Fibroblast of pulmonary artery (primary cell): ENCODE results near the gene SLC18B1.

ENCODE experiments used
- DNase-seq: peaks from one replicate; pipeline ENCODE4 v3.0.0-alpha.2; 2010; ENCODE audit warnings: low read depth
- H3K4me3 ChIP-seq: replicated peaks from 2 replicates; pipeline ENCODE4 v1.5.1; 2011; ENCODE audit warnings: low read depth, mild to moderate bottlenecking, control low read depth, low read length, moderate library complexity
- TF ChIP-seq, protein P1 (sequence below): IDR thresholded peaks from 2 replicates; pipeline ENCODE4 v1.5.1; 2011; ENCODE audit warnings: mild to moderate bottlenecking, control low read depth, low read length, inconsistent platforms; ENCODE audit errors: missing control alignments

The SLC18B1 gene

DNA sequence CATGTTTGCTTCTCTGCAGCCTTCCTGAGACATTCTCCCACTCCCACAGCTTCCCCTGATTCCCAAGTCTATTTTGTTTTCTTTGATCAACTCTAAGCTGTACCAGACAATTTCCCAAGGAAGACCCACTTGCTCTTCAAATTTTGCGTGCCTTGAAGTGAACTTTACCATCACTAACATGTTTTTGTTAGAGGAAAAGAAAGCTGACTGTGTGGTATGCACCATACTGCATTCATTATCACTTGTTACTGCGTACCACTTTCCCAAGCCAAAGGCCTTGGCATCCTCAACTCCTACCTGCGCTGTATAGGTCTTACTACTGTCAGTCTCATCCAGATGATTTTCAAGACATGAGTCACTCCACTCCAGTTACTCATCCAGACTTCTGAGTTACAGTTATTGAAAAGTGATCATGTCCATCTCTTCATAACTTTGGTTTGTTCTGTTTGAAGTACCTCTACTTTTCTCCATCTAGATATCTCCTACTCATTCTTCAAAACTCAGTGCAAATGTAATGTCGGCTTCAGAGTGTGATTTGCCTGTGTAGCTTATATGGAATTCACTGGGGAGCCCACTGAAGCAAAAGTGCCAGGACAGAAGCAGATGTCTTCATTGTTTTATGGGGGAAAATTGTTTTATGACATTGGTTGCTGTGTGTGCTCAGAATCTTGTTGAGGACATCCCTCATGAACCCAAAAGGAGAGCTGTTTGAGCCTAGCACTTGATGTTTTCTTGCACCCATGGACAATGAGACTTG, 21.1 kb upstream of the SLC18B1 start:
- TF ChIP-seq, protein P1, sequence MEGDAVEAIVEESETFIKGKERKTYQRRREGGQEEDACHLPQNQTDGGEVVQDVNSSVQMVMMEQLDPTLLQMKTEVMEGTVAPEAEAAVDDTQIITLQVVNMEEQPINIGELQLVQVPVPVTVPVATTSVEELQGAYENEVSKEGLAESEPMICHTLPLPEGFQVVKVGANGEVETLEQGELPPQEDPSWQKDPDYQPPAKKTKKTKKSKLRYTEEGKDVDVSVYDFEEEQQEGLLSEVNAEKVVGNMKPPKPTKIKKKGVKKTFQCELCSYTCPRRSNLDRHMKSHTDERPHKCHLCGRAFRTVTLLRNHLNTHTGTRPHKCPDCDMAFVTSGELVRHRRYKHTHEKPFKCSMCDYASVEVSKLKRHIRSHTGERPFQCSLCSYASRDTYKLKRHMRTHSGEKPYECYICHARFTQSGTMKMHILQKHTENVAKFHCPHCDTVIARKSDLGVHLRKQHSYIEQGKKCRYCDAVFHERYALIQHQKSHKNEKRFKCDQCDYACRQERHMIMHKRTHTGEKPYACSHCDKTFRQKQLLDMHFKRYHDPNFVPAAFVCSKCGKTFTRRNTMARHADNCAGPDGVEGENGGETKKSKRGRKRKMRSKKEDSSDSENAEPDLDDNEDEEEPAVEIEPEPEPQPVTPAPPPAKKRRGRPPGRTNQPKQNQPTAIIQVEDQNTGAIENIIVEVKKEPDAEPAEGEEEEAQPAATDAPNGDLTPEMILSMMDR, result no peak
- H3K4me3 ChIP-seq, result no peak overlapping the region
- peak; percentile 11 for DNase-seq

GRCh38 chr6:132818404-132819359, 20.2 kb upstream of the SLC18B1 start:
- DNase-seq, result peak; percentile 45
- no peak overlapping the region for H3K4me3 ChIP-seq
- TF ChIP-seq, protein P1, result no peak

DNA sequence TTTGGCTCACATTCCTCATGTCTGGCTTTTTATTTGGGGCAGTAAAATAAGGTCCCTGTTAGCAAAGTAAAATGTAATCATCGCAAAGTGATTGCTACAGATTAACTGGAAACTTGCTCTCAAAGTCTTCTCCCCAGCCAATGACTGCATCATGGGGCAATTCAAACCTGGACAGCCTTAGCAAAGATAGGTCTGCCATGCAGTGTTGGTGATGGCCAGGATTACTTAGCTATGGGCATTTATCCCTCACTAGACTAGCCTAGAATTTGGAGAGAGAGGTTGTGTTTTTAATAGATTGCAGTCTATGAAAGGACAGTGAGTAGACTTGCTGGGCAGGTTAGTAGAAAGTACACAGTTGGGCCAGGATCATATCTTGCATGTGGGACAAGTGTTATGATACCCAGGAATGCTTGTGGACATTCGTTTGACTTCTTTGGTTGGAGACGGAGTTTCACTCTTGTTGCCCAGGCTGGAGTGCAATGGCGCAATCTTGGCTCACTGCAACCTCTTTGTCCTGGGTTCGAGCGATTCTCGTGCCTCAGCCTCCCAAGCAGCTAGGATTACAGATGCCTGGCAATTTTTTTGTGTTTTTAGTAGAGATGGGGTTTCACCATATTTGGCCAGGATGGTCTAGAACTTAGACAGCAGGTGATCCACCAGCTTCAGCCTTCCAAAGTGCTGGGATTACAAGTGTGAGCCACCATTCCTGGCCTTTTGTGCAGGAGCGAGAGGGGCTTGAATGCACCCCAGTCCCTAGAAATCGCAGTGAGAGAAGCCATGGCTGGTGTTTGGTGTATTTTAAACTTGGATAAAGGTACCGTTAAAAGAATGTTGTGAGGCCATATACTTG, 19.3 kb upstream of the SLC18B1 start:
- no peak overlapping the region for H3K4me3 ChIP-seq
- TF ChIP-seq, protein P1, result no peak
- DNase-seq, result no peak

DNA sequence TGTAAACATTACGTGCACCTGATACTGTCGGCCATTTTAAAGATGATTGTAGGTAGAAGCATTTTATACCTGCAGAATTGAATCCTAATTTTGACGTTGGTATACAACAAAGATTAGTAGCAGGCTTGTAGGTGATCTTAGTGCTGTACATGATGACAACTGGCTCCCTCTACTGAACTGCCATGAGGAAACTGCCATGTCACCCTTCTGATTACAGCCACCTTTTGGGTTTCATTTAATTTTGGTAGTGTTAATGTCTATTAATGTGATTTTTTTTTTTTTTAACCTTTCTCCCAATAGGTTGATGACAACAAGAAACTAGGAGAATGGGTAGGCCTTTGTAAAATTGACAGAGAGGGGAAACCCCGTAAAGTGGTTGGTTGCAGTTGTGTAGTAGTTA, 18.2 kb upstream of the SLC18B1 start:
- H3K4me3 ChIP-seq, result peak overlapping the region; percentile 96
- TF ChIP-seq, protein P1, result no peak
- DNase-seq, result no peak

DNA sequence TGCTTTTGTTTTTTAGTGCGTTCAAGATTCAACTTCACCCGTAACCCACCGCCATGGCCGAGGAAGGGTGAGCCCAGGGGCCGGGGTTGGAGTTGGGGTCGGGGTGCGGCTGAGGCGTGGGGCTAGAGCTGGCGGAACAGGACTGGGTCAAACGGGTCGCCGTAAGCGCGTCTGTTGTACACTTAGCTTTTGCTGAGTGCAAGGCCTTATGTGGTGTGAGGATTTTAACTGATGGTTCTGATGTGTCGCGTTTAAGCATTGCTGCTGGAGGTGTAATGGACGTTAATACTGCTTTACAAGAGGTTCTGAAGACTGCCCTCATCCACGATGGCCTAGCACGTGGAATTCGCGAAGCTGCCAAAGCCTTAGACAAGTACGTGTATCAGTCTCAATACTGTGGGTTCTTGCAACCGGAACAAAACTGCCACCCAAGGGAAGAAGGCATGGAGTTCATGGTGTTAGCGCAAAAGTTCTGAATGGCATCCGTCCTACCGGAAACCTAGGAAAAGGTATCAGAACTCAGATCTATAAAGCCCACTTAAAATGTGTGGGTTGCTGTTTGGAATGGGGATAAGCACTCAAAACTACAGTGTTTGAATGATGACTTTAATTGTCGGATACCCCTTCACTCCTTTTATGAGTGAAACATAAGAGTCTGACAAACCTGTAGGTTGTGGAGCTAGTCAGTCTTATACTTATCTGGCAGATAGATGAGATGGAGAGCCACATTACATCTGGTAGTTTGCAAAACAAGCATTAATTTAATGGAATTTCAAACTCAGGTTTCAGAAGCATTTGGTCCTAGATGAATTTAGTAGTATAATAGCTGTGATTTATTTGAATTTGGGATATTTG, 16.5 kb upstream of the SLC18B1 start:
- H3K4me3 ChIP-seq, result peak overlapping the region; percentile 96
- peak; percentile 13 for DNase-seq
- TF ChIP-seq, protein P1, result no peak
